ENCODE data around the gene DNAJC6.

The DNAJC6 gene

DNA sequence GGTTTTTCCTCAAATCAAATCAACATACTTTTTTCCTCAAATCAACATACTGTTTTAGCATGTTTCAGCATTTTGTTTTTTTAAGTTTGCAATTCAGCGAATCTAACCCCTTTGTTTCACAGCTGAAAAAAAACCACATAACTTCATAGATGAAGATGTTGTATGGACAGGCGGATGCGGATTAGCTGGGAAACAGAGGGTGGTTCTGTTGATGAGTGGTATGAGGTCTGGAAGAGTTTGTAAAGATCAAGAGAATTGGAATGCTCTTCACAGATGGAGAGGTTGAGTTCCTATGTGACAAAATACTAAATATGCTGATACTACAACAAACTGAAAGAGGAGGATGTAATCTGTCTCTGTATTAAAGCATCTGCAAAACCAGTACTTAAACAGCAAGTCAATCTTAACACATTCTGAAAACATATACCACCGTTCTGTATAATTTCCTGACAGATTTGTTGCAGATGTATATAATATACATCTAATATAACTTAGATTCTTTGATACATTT, 100.5 kb downstream of the DNAJC6 start:
- no peak for DNase-seq

DNA sequence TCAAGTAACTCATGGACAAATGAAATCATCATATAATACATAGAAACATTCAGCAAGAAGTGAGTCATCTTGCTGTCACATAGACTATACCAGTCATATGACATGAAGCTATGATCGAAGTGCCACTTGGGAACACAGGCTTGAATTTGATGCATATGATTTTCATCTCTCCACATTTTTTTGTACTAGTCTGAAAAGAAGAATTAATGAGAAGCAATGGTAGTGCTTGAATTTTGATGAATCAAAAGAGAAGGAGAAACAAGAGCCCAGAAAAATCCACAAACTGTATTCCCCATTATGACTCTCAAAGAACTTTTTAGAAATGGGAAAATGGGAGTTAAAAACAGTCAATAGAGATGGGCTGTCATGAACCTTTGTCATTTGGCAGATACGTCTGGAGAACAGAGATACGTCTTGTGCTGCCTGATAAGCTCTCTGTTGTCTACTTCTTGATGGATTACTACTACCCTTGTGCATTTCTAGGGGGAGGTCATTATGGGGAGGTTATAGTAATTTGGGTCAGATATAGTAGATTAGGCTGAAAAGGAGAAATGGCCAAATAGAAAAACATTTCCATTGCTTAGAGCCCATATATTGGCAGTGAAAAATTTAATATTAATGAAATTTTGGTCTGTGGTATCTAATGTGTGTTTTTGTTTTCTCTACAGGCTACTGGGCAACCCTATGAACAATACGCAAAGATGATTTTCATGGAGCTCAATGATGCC, 103.1 kb downstream of the DNAJC6 start:
- no peak for DNase-seq

DNA sequence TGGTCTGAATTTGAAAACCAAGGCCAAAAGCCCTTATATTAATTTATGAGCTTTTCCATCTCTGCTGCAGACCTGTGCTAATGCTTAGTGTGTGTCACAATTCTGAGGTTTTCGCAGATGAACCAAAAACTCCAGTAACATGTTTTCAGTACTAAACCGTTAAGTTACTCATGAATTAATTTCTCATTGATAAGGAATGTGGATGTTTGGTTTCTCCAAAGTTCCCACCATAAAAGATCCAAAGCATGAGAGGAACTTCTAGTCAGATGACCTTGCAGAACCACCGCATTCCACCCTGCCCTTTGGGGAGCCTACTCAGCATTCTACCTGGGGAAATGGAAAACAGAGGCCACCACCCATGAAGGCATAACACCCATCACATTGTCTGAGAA, 103.6 kb downstream of the DNAJC6 start:
- no peak for DNase-seq

DNA sequence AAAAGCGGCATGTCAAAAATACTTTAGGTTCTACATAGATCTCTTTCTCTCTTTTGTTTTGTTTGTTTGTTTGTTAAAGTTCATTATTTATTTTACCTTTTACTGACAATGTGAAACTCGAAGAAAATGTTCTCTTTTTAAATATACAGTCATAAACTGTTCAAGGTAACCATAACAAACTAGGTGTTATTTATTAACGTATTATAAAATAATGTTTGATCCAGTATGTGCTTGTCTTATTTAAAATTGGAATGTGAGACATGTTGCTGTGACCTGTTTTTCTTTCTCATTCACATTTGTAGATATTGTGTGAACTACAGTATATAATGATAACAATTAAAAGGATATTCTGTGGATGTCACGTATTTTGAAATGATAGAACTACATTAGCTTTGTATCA, 105.2 kb downstream of the DNAJC6 start:
- DNase-seq = no peak

DNA sequence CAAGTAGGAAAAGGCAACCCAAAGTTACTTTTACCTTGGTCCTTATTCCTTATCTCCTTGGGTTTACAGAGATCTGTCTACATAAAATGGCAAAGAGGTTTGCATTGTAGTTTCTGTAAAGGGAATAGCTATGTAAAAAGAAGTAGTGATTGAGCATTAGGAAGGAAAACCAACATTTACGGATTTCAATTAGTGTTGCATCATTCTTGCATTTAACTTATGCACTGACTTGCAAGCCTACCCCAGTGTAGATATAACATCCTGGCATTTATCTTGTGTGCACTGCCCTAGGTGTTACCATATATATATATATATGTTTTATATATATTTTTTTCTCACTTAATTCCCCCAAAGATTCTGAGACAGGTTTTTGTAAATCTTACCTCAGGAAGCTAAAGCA, 107.4 kb downstream of the DNAJC6 start:
- no peak for DNase-seq

DNA sequence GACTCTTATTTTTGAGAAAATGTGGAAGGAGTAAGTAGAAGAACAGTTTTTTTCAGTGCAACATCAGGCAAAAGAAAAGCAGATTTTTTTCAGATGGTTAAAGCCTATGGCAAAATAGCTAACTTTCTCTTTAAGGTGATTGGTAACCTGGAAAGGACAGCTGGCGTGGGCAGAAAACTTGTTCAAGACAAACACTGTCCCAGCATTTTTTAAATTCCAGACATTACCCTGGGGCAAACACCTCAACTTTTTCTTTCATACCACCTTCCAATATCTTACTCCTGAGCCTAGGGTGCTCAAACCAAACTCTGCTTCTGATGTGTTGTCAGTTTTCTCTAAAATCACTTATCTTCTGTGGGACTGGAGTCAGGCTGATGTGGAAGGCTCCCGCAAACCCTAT, 108.4 kb downstream of the DNAJC6 start:
- no peak for DNase-seq

DNA sequence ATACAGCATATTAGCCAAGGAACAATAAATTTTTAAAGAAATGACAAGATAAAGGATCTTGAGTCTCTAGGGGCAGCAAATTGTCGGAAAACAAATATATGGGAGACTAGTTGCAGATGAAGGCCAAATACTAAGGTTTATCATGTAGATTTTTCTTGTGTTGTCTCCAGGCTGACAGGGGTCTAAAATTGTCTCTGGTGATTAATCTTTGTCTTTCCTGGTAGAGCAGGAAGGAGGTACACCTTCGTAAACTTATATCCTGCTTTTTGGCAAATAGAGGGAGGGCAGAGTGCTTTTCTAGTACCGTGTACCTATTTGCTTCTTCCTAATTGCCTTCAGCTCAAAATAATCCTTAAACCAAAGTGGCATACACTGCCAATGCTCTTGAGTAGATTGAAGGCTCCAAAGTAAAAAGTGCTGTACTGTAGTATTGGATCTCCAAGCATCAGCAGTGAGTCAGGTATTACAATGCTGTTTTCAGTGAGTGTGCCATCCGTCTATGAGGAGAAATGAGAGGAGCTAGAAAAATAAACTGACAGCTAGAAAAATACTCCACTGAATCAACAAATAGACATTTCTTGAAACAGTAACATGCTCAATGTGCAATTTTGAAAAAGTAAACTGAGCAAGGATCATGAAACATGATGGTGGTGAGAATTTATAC, 109.3 kb downstream of the DNAJC6 start:
- DNase-seq = no peak

DNA sequence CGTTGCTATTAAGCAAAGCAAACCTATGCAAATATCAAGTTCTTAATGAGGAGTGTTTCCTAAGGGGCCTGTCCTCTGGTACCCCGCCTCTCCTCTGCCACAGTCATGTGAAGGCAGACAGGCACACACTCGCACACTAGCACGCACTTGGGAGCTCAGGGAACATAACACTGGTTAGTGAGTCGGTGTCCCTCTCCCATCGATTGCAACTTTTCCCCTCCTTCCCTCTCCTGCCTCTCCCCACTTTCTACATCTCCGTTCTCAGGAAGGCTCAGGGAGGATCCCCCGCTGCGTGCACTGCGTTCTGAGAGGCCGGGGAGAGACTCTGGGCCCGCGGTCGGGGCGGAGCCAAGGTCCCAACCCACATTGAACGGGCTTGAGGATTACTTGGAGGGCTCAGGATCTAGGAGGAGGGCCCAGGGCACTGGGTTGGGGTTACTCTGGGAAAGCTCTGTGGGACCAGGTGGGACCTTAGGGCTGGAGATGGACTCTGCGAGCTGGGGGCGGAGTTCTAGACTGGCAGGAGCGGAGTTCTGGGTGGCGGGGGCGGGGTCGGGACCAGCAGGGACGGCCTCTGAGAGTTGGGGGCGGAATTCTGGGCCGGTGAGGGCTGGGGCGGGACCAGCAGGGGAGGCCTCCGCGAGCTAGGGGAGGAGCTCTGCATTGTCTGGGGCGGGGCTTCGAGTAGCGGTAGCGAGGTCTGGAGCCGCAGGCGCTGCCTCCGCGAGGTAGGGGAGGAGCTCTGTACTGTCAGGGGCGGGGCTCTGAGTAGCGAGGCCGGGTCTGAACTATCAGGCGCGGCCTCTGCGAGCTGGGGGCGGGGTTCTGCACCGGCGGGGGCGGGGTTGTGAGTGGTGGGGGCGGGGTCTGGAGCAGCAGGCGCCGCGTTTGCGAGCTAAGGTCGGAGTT, 110.6 kb downstream of the DNAJC6 start:
- peak; percentile 99 for DNase-seq

DNA sequence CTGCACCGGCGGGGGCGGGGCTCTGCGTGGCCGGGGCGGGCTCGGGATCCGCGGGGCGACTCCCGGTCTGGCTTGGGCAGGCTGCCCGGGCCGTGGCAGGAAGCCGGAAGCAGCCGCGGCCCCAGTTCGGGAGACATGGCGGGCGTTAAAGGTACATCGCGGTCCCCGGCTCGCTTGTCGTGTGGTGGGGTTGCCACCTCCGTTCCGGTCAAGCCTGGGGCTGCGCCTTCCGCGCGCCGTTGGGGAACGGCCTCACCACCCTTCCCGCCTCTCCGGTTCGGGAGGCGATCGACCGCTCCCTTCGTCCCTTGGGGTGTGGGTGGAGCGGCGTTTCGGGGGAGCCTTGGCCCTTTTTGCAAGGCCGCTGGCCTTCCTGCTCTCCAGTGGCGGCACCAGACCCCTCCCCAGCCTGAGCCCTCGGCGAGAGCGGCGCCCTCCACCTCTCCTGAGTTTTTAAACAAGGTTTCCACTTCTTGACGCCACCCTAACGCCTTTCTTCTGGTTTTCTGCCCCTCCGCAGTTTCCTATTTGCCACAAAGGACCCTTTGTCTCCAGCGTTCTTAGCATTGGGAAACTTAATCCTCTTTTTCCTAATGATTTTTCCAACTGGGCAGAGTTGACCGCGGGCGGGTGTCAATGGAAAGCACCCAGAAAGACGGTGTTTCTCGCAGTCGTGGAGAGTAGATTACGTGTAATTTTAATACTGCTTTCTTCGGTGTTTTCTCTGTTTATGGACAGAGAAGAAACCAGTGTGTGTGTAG, 111.4 kb downstream of the DNAJC6 start, which contains the start of the genes LEPR and LEPROT:
Gene LEPR (plus strand): TSS at position 79 of the 761 bp plus-strand sequence. CDS start 144,898 bp downstream, outside the sequence.
Gene LEPROT (plus strand): TSS at position 79 of the 761 bp plus-strand sequence. CDS start 57 bp downstream, at position 136.
- no peak for DNase-seq

DNA sequence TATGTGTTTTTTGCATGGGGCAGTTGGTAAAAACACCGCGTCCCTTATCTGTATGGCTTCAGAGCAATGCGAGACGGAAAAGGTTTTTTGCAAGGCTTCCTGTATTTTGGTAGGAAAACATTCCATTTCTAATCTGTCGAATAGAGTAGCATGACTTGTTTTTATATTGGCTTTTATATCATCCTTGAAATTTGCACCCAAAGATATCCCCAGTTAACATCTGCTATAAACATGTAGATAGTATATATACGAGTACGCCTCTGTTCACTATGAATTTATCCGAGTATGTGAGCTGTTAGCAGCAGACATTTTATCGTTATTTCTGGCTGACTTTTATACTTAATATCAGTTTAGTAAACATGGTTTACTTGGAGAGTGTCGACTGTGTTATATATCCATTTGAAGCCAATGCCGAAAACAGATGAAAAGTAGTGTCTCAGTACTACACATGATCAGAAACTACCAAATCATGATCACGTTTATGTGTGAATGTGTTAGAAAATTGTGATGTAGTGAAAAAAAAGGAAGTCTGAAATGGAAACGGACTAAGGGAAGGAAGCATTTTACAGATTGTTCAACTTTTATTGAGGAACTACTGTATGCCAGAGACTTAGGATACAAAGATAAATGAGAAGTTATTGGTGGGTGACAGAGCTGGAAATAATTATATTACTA, 112.1 kb downstream of the DNAJC6 start:
- DNase-seq = no peak

DNA sequence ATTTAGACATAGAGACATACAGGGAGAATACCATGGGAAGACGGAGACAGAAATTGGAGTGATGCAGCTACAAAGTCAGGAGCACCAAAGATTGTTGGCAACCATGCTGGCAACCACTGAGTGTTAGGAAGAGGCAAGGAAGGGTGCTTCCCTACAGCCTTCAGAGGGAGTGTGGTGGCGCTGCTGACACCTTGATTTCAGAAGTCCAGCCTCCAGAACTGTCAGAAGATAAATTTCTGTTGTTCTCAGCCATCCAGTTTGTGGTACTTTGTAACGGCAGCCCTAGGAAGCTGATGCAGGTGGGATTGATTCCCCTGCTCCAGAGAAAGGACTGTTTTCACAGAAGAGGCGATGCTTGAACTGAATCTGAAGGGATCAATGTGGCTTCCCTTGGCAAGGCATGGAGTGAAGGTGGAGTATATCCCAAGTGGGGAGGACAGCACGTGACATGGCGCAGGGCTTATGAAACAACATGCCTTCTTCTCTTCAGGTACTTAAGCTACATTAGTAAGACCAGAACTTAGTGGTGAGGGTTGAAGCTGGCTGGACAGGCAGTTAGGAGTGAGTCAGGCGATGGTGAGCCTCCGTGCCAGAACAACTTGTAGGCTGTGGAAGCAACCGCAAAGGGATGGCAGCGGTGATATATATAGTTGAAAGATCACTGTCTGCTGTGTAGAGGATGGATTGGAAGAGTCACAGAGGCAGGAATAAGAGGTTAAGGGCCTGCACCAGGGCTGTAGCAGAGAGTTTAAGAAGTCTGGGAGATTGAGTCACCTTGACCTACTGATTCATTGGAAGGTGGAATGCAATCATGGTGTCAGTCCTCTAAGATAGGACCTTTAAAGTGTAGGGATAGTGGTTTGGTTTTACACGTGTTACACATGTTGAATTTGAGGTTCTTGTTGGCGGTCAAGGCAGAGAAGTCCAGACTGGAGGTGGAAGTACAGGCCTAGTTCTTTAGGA, 113.2 kb downstream of the DNAJC6 start:
- DNase-seq = no peak

DNA sequence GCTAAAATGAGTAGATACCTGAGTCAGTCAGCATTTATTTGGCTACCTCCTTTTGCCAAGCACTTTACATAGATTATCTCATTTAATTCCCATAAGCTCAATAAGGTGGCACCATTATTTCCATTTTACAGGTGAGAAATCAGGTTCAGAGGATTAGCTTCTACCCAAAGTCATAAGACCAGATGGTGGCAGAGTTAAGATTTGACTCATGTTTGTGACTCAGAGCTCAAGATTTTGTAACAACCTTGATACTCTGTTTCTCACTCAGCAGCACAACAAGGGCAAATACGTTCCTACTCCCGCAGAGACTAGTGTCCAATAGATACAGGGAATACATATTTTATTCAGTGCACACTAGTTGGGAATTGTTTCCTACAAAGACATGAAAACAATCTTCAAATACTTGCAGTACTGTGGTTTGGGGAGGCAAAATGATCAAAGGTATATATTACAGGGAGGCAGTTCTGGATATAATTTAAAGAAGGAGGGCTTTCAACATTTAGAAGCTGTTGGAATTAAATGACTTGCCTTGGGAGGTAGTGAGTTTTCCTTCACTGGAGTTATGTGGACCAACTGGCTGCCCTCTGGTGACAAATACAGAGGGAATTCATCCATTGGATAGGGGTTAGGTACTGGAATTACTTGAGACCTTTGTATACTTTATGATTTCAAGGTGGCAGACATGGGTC, 114.7 kb downstream of the DNAJC6 start:
- no peak for DNase-seq

DNA sequence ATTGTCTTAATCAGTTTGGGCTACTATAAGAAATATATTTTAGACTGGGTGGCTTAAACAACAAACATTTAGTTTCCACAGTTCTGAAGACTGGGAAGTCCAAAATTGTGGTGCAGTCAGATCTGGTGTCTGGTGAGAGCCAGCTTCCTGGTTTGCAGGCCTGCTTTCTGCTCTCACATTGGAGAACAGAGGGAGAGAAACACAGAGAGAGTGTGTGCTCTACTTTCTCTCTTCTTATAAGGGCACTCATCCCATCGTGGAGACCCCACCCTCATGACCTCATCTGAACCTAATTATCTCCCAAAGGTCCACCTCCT, 115.2 kb downstream of the DNAJC6 start:
- DNase-seq = no peak

DNA sequence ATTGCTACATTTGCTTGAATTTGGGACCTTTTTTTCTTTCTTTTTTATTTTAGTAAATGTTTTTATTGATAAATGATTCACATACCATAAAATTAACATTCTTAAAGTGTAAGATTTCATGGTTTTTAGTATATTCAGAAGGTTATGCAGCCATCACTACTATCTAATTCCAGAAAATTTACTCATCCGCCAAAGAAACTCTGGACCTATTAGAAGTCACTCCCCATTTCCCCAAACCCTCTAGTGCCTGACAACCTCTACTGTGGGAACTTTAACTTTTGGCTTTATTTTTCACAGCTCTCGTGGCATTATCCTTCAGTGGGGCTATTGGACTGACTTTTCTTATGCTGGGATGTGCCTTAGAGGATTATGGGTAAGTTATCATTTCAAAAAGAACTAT, 115.7 kb downstream of the DNAJC6 start:
- no peak for DNase-seq

DNA sequence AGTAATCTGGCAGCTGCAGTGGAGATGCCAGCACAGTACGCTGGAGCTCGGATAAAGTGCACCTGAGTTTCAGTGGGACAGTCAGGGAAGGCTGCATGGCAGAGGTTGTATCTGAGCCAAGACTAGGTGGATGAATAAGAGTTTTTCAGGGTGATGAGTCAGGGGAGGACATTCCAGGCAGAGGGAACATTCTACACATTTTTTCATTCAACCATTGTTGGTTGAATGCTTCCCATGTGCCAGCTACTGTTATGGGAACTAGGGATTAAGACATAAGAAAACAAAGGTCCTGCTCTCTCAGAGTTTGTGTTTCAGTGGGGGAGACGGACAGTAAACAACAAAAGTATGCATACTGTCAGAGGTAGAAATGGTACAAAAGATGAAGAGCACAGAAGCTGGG, 116.4 kb downstream of the DNAJC6 start:
- no peak for DNase-seq

DNA sequence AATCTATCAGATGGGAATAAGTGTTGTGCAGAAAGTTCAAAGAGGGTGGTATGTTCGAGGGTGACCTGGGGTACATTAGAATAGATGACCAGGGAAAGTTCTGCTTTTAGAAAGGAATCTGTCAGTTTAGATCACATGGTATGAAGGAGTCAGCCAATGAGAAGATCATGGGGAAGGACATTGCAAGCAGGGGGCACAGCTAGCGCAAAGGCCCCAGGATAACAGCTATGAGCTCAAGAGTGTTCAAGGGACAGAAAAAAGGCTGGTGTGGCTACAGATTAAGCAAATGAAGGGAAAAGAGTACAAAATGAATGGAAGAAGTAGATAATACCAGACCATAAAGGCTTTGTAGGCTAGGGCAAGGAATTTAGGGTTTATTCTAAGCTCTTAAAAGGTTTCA, 119.7 kb downstream of the DNAJC6 start:
- no peak for DNase-seq

DNA sequence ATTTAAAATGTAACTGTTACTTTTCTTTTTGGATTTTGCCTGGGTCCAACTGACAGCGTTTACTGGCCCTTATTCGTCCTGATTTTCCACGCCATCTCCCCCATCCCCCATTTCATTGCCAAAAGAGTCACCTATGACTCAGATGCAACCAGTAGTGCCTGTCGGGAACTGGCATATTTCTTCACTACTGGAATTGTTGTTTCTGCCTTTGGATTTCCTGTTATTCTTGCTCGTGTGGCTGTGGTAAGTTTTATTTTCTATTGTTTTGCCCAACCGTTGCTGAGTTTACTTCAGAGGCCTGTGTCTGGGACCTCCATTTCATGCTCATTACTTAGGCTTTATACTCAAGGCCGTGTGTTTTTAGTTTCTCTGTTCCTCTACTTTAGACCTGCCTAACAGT, 120.5 kb downstream of the DNAJC6 start:
- no peak for DNase-seq

DNA sequence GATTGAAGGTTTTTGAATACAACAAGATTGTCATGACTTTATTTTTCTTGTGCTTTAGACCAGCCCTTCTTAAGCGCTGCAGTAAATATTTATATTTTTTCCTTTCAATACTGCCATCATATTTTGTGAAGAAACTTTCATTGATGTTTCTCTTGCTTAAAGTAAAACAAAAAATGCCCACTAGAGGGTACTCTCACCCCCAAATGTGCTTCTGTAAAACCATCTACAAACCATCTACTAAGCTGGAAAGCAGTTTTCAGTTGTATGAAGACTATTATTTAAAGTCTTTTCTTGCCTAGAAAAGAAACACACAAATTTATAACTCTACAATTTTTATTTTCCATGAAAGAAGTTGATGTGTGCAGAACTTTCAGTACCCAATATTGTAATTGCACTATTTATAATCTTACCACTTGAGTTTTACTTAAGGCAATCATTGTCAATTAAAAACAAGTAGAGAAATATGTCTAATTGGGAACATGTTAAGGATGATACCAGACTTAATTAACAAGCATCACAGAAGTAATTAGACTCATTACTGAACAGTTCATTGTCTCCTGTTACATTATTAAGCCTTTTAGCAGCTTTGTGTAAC, 121.9 kb downstream of the DNAJC6 start:
- no peak for DNase-seq

DNA sequence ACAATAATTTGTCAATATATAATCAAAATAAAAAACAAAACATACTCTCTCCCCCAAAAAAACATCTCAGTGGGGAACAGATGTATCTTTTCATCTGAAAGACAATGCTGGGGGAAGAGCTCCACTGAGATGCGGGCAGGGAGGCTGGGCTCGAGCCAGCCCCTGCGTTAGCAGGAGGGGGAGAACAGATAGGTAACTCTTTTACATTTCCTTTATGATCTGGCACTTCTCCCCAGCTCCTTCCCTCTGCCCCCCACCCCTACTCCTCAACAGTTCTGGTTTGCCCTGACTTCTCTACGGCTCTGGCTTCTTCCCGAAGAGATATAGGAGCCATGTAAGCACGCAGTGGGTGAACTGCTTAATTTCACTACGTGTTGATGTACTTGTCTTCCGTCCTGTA, 123.6 kb downstream of the DNAJC6 start:
- DNase-seq = no peak

DNA sequence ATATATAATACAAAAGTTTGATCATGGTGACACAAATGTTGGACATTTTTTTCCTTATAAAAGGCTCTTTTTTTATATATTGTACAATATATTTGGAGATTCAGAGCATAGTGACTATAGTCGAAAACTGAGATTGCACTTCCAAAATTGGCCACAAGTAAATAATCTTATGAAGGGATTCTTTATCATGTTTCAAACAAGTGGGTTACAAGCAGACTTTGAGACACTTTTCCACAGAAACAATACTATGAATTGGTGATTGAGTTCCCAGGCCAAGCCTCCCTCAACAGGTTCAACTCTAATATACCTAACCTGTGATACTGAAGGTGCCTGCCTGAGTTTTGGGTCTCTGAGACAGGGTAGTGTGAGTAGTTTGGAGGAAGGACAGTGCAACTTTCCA, 124.9 kb downstream of the DNAJC6 start:
- no peak for DNase-seq

All from activated CD4-positive, alpha-beta T cell treated with anti-CD3 and anti-CD28 coated beads, Interleukin-2, amount 50 U/mL, for 48 hours (primary cell).